ENCODE results near the gene FMN1.

FMN1 gene

DNA sequence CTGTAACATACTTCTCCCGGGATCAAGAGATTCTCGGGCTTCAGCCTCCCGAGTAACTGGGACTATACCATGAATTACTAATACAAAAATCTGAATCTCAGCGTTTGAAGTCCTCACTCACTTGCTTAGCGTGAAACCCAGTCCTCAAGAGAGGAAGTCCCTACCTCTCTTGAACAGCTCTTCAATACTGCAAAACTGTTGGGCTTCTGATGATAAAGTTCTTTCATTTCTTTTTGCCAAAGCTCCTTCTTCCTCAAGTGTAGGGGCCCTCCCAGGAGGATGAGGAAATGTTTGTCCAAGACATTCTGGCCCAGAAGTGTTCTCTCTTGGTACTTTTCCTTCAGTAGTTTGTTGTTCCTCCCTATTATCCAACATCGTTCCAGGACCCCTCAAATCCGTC, 48.5 kb downstream of the FMN1 start:
- H3K27ac ChIP-seq (ENCODE audit: insufficient read depth, low read depth, low read length, poor library complexity, severe bottlenecking) = no peak overlapping the region

DNA sequence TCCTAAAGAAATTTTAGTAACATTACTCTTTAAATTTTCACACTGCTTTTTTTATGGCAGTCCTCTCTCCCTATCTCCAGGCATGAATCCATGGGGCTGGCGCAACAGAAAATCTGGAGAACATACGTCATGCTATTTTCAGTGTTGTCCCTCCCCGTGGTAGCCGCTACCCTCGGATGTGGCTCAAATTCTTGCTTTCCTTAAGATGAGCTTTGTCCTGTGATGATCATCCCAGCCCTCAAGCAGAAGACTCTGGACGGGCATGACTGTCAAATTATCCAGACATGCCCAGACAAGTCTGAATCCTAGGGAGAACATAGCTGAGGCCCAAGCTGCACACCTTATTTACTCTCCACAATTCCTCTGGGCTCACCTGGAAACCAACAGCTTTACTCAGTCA, 49.1 kb downstream of the FMN1 start:
- no peaks in the 10 kb centered on the region for H3K27me3 ChIP-seq (ENCODE audit: control insufficient read depth, insufficient read depth, low read length, poor library complexity, severe bottlenecking)
- H3K4me1 ChIP-seq (ENCODE audit: control insufficient read depth, insufficient read depth, low read length) = no peaks in the 10 kb centered on the region
- no peak overlapping the region for H3K4me3 ChIP-seq (ENCODE audit: insufficient read depth, low read depth, low read length)
- H3K36me3 ChIP-seq (ENCODE audit: control insufficient read depth, insufficient read depth, low read length) = no peaks in the 10 kb centered on the region
- no peak overlapping the region for H3K27ac ChIP-seq (ENCODE audit: insufficient read depth, low read depth, low read length, poor library complexity, severe bottlenecking)
- no peaks in the 10 kb centered on the region for H3K9me3 ChIP-seq (ENCODE audit: control insufficient read depth, low read length)
- 95 to 97% methylated on average over 6 of the region's 6 CpGs for WGBS, 2 experiments

More for the DNA sequence above, 48.5 kb downstream of the FMN1 start:
- H3K27me3 ChIP-seq (ENCODE audit: control insufficient read depth, insufficient read depth, low read length, poor library complexity, severe bottlenecking) = no peaks in the 10 kb centered on the region
- H3K9me3 ChIP-seq (ENCODE audit: control insufficient read depth, low read length) = no peaks in the 10 kb centered on the region
- 95% methylated on average over 7 of the region's 7 CpGs for WGBS, 2 experiments
- H3K36me3 ChIP-seq (ENCODE audit: control insufficient read depth, insufficient read depth, low read length) = no peaks in the 10 kb centered on the region
- H3K4me3 ChIP-seq (ENCODE audit: insufficient read depth, low read depth, low read length) = no peak overlapping the region
- no peaks in the 10 kb centered on the region for H3K4me1 ChIP-seq (ENCODE audit: control insufficient read depth, insufficient read depth, low read length)

DNA sequence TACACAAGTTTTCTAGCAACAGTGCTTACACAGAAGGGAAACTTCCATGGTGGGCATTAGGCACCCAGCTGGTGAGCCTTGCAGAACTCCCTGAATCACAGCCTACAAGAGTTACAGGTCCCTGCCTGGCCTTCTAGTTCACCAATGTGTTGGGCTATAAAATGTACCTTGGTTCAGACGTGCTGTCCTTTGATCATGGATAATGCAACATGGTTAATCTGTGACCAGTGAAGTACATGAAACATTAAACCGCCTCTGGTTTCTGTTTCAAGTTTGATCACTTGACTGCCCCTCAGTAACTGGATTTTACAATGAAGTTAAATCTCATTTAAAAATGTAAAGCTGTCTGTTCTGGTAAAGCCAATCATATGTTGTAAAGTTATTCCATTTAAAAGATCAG, 51.8 kb downstream of the FMN1 start:
- no peaks in the 10 kb centered on the region for H3K9me3 ChIP-seq (ENCODE audit: control insufficient read depth, low read length)
- no peak overlapping the region for H3K27ac ChIP-seq (ENCODE audit: insufficient read depth, low read depth, low read length, poor library complexity, severe bottlenecking)
- WGBS, 2 experiments = 95 to 96% methylated on average over 2 of the region's 2 CpGs
- no peaks in the 10 kb centered on the region for H3K27me3 ChIP-seq (ENCODE audit: control insufficient read depth, insufficient read depth, low read length, poor library complexity, severe bottlenecking)
- H3K36me3 ChIP-seq (ENCODE audit: control insufficient read depth, insufficient read depth, low read length) = no peaks in the 10 kb centered on the region
- no peak overlapping the region for H3K4me3 ChIP-seq (ENCODE audit: insufficient read depth, low read depth, low read length)
- H3K4me1 ChIP-seq (ENCODE audit: control insufficient read depth, insufficient read depth, low read length) = no peaks in the 10 kb centered on the region

DNA sequence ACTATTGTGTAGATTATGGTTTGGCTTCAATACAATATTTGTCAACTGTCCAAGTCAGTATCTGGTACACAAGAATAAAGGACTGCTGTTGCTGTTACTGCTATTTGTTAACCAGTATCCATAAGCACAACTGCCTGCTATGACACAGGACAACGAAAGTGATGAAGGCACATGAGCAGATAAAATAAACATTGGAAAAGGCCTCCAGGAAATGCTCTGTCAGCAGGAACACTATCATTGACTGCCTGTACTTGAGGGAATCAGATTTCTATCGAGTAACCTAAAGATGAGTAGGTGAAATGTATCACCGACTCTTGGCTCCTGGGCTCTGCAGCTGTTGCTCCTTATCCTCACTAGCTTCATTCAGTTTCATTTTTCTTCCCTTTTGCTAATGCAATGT, 56.5 kb downstream of the FMN1 start:
- Histone ChIP-seq H3K36me3 (ENCODE audit: control insufficient read depth, insufficient read depth, low read length) (no peaks in the 10 kb centered on the region), H3K9me3 (ENCODE audit: control insufficient read depth, low read length) (no peaks in the 10 kb centered on the region), H3K27ac (ENCODE audit: insufficient read depth, low read depth, low read length, poor library complexity, severe bottlenecking) (no peak overlapping the region), H3K4me3 (ENCODE audit: insufficient read depth, low read depth, low read length) (no peak overlapping the region), H3K27me3 (ENCODE audit: control insufficient read depth, insufficient read depth, low read length, poor library complexity, severe bottlenecking) (no peaks in the 10 kb centered on the region), H3K4me1 (ENCODE audit: control insufficient read depth, insufficient read depth, low read length) (no peaks in the 10 kb centered on the region)
- WGBS, 2 experiments = 93 to 98% methylated on average over 3 of the region's 3 CpGs

DNA sequence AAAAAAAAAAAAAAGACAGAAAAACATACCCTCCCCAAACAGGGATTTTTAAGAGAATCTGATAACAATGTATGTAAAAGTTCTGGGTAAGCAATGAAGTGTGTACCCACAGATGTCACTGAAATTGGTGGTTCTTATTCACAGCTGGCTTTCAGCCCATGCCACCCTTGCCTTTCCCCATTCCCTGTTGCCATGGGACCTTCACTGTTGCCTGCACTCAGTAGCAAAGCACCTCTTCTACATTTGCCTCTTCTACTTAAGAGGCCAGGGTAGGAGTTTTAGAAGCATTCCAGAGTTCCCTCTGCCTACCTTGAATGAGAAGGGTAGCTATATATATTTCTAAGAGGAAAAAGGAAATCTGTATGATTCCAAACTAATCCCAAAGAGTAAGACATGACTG, 57.4 kb downstream of the FMN1 start:
- Histone ChIP-seq H3K9me3 (ENCODE audit: control insufficient read depth, low read length) (no peaks in the 10 kb centered on the region), H3K27me3 (ENCODE audit: control insufficient read depth, insufficient read depth, low read length, poor library complexity, severe bottlenecking) (no peaks in the 10 kb centered on the region), H3K4me3 (ENCODE audit: insufficient read depth, low read depth, low read length) (no peak overlapping the region), H3K27ac (ENCODE audit: insufficient read depth, low read depth, low read length, poor library complexity, severe bottlenecking) (no peak overlapping the region), H3K36me3 (ENCODE audit: control insufficient read depth, insufficient read depth, low read length) (no peaks in the 10 kb centered on the region), H3K4me1 (ENCODE audit: control insufficient read depth, insufficient read depth, low read length) (no peaks in the 10 kb centered on the region)

DNA sequence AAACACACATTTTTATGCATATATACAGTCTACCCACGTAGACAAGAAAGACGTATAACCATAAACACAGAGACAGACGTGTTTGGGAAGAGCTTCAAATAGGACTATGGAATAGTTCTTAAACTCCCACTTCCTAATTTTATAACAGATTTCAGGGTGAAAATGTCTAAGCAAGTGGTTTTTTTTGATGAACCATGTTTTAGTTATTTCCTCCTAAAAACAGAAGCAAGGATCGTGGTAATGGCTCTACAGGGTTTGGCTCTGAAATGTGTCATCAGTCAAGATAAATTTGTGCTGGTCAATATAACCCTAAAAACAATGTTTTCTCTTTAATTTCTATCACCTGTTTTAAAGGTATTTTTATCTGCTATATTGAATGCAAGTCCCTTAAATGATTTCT, 58.2 kb downstream of the FMN1 start:
- Histone ChIP-seq H3K4me3 (ENCODE audit: insufficient read depth, low read depth, low read length) (no peak overlapping the region), H3K36me3 (ENCODE audit: control insufficient read depth, insufficient read depth, low read length) (no peaks in the 10 kb centered on the region), H3K27me3 (ENCODE audit: control insufficient read depth, insufficient read depth, low read length, poor library complexity, severe bottlenecking) (no peaks in the 10 kb centered on the region), H3K27ac (ENCODE audit: insufficient read depth, low read depth, low read length, poor library complexity, severe bottlenecking) (no peak overlapping the region), H3K9me3 (ENCODE audit: control insufficient read depth, low read length) (no peaks in the 10 kb centered on the region), H3K4me1 (ENCODE audit: control insufficient read depth, insufficient read depth, low read length) (no peaks in the 10 kb centered on the region)
- 42 to 55% methylated on average over 2 to 4 of the region's 4 CpGs for WGBS, 2 experiments

DNA sequence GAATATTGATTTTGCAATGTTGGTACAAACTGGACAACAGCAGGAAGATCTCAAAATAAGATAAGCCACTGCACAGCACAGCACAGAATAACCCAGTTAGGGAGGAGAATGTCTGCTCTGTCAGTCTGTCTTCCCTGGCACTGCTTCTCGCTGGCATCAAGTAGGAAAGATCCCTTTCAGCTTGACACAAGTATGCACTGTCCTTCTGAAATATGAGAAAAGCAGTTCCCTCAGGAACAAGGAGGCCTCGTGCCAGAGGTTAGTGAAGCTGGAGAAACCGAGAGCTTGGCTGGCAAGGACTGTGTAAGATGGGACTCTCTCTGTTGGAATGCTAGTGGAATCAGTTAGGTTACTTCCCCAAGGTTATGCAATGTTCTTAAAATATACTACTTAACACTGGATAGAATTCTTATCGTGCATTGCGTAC, 59.1 kb downstream of the FMN1 start:
- Histone ChIP-seq H3K4me1 (ENCODE audit: control insufficient read depth, insufficient read depth, low read length) (no peaks in the 10 kb centered on the region), H3K9me3 (ENCODE audit: control insufficient read depth, low read length) (no peaks in the 10 kb centered on the region), H3K27me3 (ENCODE audit: control insufficient read depth, insufficient read depth, low read length, poor library complexity, severe bottlenecking) (no peaks in the 10 kb centered on the region), H3K36me3 (ENCODE audit: control insufficient read depth, insufficient read depth, low read length) (no peaks in the 10 kb centered on the region), H3K4me3 (ENCODE audit: insufficient read depth, low read depth, low read length) (no peak overlapping the region), H3K27ac (ENCODE audit: insufficient read depth, low read depth, low read length, poor library complexity, severe bottlenecking) (no peak overlapping the region)
- WGBS, 2 experiments = 91 to 94% methylated on average over 5 of the region's 5 CpGs

DNA sequence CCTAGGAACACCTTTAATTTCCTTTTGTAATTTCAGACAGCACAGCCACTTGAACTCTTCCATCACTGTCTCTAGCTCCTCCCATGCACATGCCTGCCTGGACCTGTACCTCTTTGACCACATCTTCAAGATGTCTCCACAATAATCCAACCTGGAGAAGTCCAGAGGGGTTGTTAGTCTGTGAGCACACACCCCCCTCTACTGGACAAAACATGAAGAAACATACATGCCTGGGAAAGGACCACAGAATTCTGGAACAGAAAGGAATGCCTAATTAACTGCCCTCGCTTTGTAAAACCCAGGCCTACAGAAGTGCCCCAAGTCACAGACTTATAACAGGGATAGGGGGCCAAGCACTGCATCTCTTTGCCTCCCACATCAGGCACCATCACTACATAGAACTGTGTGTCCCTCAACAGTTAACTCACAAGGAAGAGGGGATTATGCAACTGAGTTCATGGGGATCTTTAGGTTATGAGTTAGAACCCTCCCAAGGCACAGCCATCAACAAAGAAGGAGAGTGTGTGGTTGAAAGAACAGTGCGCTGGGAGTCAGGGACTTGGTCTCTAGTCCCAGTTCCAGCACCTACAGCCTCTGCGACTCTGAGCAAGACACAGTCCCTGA, 61.7 kb downstream of the FMN1 start:
- H3K27me3 ChIP-seq (ENCODE audit: control insufficient read depth, insufficient read depth, low read length, poor library complexity, severe bottlenecking) = no peaks in the 10 kb centered on the region
- no peaks in the 10 kb centered on the region for H3K4me1 ChIP-seq (ENCODE audit: control insufficient read depth, insufficient read depth, low read length)
- no peak overlapping the region for H3K27ac ChIP-seq (ENCODE audit: insufficient read depth, low read depth, low read length, poor library complexity, severe bottlenecking)
- no peaks in the 10 kb centered on the region for H3K9me3 ChIP-seq (ENCODE audit: control insufficient read depth, low read length)
- 79 to 89% methylated on average over 3 of the region's 3 CpGs for WGBS, 2 experiments
- H3K4me3 ChIP-seq (ENCODE audit: insufficient read depth, low read depth, low read length) = no peak overlapping the region
- H3K36me3 ChIP-seq (ENCODE audit: control insufficient read depth, insufficient read depth, low read length) = no peaks in the 10 kb centered on the region

DNA sequence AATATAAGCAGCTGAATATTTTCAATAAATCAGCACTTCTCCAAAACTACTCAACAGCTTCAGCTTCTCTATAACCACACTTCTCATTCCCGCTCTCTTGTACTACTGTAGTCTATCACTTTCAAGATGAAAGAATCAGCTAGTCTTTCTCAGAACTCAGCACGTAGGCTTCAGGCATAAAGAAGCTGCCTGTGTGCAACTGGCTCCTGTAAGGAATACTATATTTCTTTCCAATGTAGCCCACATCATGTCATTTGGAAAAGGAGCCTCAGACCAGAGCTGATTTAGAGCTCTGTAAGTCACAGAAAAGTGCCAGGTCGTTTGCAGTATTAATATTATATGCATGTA, 62.3 kb downstream of the FMN1 start:
- no peak overlapping the region for H3K27ac ChIP-seq (ENCODE audit: insufficient read depth, low read depth, low read length, poor library complexity, severe bottlenecking)
- no peaks in the 10 kb centered on the region for H3K9me3 ChIP-seq (ENCODE audit: control insufficient read depth, low read length)
- no peaks in the 10 kb centered on the region for H3K27me3 ChIP-seq (ENCODE audit: control insufficient read depth, insufficient read depth, low read length, poor library complexity, severe bottlenecking)
- no peak overlapping the region for H3K4me3 ChIP-seq (ENCODE audit: insufficient read depth, low read depth, low read length)
- 77 to 81% methylated on average over 3 of the region's 3 CpGs for WGBS, 2 experiments
- H3K4me1 ChIP-seq (ENCODE audit: control insufficient read depth, insufficient read depth, low read length) = no peaks in the 10 kb centered on the region
- H3K36me3 ChIP-seq (ENCODE audit: control insufficient read depth, insufficient read depth, low read length) = no peaks in the 10 kb centered on the region

DNA sequence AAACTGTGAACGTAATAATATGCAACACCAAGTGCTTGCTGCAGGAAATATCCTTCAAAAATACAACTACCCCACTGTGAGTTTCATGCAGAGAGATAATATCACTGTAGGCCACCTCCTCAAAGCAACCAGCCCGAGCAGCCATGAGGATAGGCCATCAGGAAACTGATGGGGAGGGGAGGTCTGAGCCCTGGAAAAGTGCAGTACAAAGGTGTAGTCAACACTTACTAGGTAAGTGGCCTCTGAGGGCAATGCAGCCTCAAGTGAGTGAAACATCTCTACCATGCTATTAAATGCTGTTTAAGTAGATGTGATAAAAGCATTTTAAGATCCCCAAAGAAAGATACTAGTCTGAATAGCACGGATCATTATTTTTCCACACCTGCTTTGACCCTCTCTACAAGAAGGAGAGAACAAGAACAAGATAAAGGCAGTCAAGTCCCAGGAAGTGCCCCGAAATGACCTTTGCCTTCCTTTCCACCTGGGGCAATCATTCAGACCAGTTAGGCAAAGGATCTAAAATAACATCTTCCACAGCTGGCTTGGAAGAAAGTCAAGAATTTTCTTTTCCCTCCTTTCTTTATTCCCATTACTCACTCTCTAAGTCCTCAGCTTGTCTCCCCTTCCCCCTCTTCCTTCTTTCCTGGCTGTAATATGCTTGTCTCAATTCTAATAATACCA, 62.8 kb downstream of the FMN1 start:
- 89 to 91% methylated on average over 4 of the region's 4 CpGs for WGBS, 2 experiments
- Histone ChIP-seq H3K4me3 (ENCODE audit: insufficient read depth, low read depth, low read length) (no peak overlapping the region), H3K4me1 (ENCODE audit: control insufficient read depth, insufficient read depth, low read length) (no peaks in the 10 kb centered on the region), H3K27me3 (ENCODE audit: control insufficient read depth, insufficient read depth, low read length, poor library complexity, severe bottlenecking) (no peaks in the 10 kb centered on the region), H3K27ac (ENCODE audit: insufficient read depth, low read depth, low read length, poor library complexity, severe bottlenecking) (no peak overlapping the region), H3K36me3 (ENCODE audit: control insufficient read depth, insufficient read depth, low read length) (no peaks in the 10 kb centered on the region), H3K9me3 (ENCODE audit: control insufficient read depth, low read length) (no peaks in the 10 kb centered on the region)
